IPS DF 6.9 (cell line): ENCODE data around the gene HSD11B1L.

Experiments
- DNase-seq: peaks from one replicate; pipeline ENCODE4 v3.0.0-alpha.2; 2013; ENCODE audit warnings: low read depth, low spot score
- H3K27ac ChIP-seq: one replicate; pipeline ENCODE4 v1.5.1; 2013; ENCODE audit warnings: low read length, control low read depth
- H3K27me3 ChIP-seq: 2 replicates; pipeline ENCODE4 v1.6.1; 2013; ENCODE audit warnings: mild to moderate bottlenecking, low read length; ENCODE audit not compliant: control insufficient read depth, insufficient read depth
- H3K36me3 ChIP-seq: 2 replicates; pipeline ENCODE4 v1.6.1; 2013; ENCODE audit warnings: low read length; ENCODE audit not compliant: control insufficient read depth, insufficient read depth
- H3K4me1 ChIP-seq: 2 replicates; pipeline ENCODE4 v1.6.1; 2013; ENCODE audit warnings: low read length; ENCODE audit not compliant: control insufficient read depth, insufficient read depth
- H3K4me3 ChIP-seq: 2 replicates; pipeline ENCODE4 v1.5.1; 2013; ENCODE audit warnings: mild to moderate bottlenecking, low read length
- H3K9me3 ChIP-seq: 2 replicates; pipeline ENCODE4 v1.6.1; 2013; ENCODE audit warnings: low read length, inconsistent platforms; ENCODE audit not compliant: control insufficient read depth, insufficient read depth
- WGBS: extraction: QIAGEN DNeasy Blood & Tissue Kit; methylation state at CpG from one replicate; pipeline ENCODE4 v1.1.7; 2013; ENCODE audit warnings: mixed read lengths, missing lambda C conversion rate; ENCODE audit not compliant: insufficient read length, insufficient coverage; 5-methylcytosine and 5-hydroxymethylcytosine counted together

Gene HSD11B1L

GRCh38 chr19:5680437-5681368, at the start of gene HSD11B1L, which contains the start of gene MICOS13:
HSD11B1L (plus strand) TSS chr19:5681027; CDS start chr19:5684833, 3,806 bp downstream.
MICOS13 (minus strand) TSS chr19:5680516; CDS start chr19:5680486, 30 bp downstream.
- Histone ChIP-seq H3K27me3 (no peaks in the 10 kb centered on the region), H3K4me1 (no peaks in the 10 kb centered on the region), H3K27ac (no peak within 1 kb of the TSS), H3K4me3 (peak within 1 kb of the TSS; percentile 64; the same call in 1 of the 2 replicates), H3K36me3 (no peaks in the 10 kb centered on the region), H3K9me3 (no peaks in the 10 kb centered on the region)
- WGBS, result no CpG with 5 or more reads among the region's 94 CpGs
- DNase-seq, result peak; percentile 97

- H3K4me3 ChIP-seq, result no peak overlapping the region
- no peak for DNase-seq
- no peaks in the 10 kb centered on the region for H3K4me1 ChIP-seq
- no peak overlapping the region for H3K27ac ChIP-seq
- peaks cover 18% of the 10 kb centered on the region; the same call in 1 of the 2 replicates for H3K36me3 ChIP-seq
- H3K9me3 ChIP-seq, result no peaks in the 10 kb centered on the region
- no CpG with 5 or more reads among the region's 9 CpGs for WGBS
- H3K27me3 ChIP-seq, result no peaks in the 10 kb centered on the region
Observed at GRCh38 chr19:5631567-5632240, 49.1 kb upstream of the HSD11B1L start.

GRCh38 chr19:5632241-5632612, 48.6 kb upstream of the HSD11B1L start:
- no peak for DNase-seq
- H3K36me3 ChIP-seq, result peaks cover 15% of the 10 kb centered on the region; the same call in 1 of the 2 replicates
- no peaks in the 10 kb centered on the region for H3K27me3 ChIP-seq
- no peaks in the 10 kb centered on the region for H3K9me3 ChIP-seq
- no peak overlapping the region for H3K27ac ChIP-seq
- no CpG with 5 or more reads among the region's 4 CpGs for WGBS
- no peaks in the 10 kb centered on the region for H3K4me1 ChIP-seq
- H3K4me3 ChIP-seq, result no peak overlapping the region

- H3K27ac ChIP-seq, result no peak overlapping the region
- peaks cover 11% of the 10 kb centered on the region; the same call in 1 of the 2 replicates for H3K36me3 ChIP-seq
- H3K4me1 ChIP-seq, result no peaks in the 10 kb centered on the region
- H3K9me3 ChIP-seq, result no peaks in the 10 kb centered on the region
- no CpG with 5 or more reads among the region's 5 CpGs for WGBS
- H3K27me3 ChIP-seq, result no peaks in the 10 kb centered on the region
- DNase-seq, result no peak
- no peak overlapping the region for H3K4me3 ChIP-seq
Observed at GRCh38 chr19:5632657-5633056, 48.2 kb upstream of the HSD11B1L start.

GRCh38 chr19:5635427-5635826, 45.4 kb upstream of the HSD11B1L start:
- Histone ChIP-seq H3K4me3 (no peak overlapping the region), H3K27me3 (no peaks in the 10 kb centered on the region), H3K36me3 (0 out of 2 replicates have a peak, but pooled peaks cover 2% of the 10 kb centered on the region), H3K27ac (no peak overlapping the region), H3K4me1 (no peaks in the 10 kb centered on the region), H3K9me3 (no peaks in the 10 kb centered on the region)
- DNase-seq, result no peak
- no CpG with 5 or more reads among the region's 6 CpGs for WGBS

GRCh38 chr19:5637971-5638370, 42.9 kb upstream of the HSD11B1L start:
- H3K27ac ChIP-seq, result no peak overlapping the region
- no CpG with 5 or more reads among the region's 1 CpG for WGBS
- peaks cover 7% of the 10 kb centered on the region; the same call in 1 of the 2 replicates for H3K36me3 ChIP-seq
- H3K4me3 ChIP-seq, result no peak overlapping the region
- H3K9me3 ChIP-seq, result no peaks in the 10 kb centered on the region
- no peaks in the 10 kb centered on the region for H3K4me1 ChIP-seq
- no peaks in the 10 kb centered on the region for H3K27me3 ChIP-seq
- no peak for DNase-seq

GRCh38 chr19:5641171-5641570, 39.7 kb upstream of the HSD11B1L start:
- Histone ChIP-seq H3K27ac (no peak overlapping the region), H3K27me3 (no peaks in the 10 kb centered on the region), H3K36me3 (peaks cover 10% of the 10 kb centered on the region; the same call in 1 of the 2 replicates), H3K9me3 (no peaks in the 10 kb centered on the region), H3K4me3 (no peak overlapping the region), H3K4me1 (no peaks in the 10 kb centered on the region)
- WGBS, result no CpG with 5 or more reads among the region's 4 CpGs
- no peak for DNase-seq

GRCh38 chr19:5642204-5642603, 38.6 kb upstream of the HSD11B1L start:
- Histone ChIP-seq H3K27me3 (no peaks in the 10 kb centered on the region), H3K36me3 (peaks cover 17% of the 10 kb centered on the region; the same call in 1 of the 2 replicates), H3K4me1 (no peaks in the 10 kb centered on the region), H3K4me3 (no peak overlapping the region), H3K9me3 (no peaks in the 10 kb centered on the region), H3K27ac (no peak overlapping the region)
- DNase-seq, result no peak
- no CpG with 5 or more reads among the region's 2 CpGs for WGBS

- H3K9me3 ChIP-seq, result no peaks in the 10 kb centered on the region
- H3K4me1 ChIP-seq, result no peaks in the 10 kb centered on the region
- H3K27ac ChIP-seq, result no peak overlapping the region
- no peak overlapping the region for H3K4me3 ChIP-seq
- H3K36me3 ChIP-seq, result peaks cover 22% of the 10 kb centered on the region; the same call in 1 of the 2 replicates
- no peaks in the 10 kb centered on the region for H3K27me3 ChIP-seq
- no CpG with 5 or more reads among the region's 4 CpGs for WGBS
- no peak for DNase-seq
Observed at GRCh38 chr19:5643060-5643459, 37.8 kb upstream of the HSD11B1L start.

- WGBS, result no CpG with 5 or more reads among the region's 2 CpGs
- Histone ChIP-seq H3K4me1 (no peaks in the 10 kb centered on the region), H3K27ac (no peak overlapping the region), H3K36me3 (peaks cover 22% of the 10 kb centered on the region; the same call in 1 of the 2 replicates), H3K9me3 (no peaks in the 10 kb centered on the region), H3K4me3 (no peak overlapping the region), H3K27me3 (no peaks in the 10 kb centered on the region)
- DNase-seq, result no peak
Observed at GRCh38 chr19:5644037-5644436, 36.8 kb upstream of the HSD11B1L start.
